ENCODE data around the gene CHID1.

CHID1 gene

DNA sequence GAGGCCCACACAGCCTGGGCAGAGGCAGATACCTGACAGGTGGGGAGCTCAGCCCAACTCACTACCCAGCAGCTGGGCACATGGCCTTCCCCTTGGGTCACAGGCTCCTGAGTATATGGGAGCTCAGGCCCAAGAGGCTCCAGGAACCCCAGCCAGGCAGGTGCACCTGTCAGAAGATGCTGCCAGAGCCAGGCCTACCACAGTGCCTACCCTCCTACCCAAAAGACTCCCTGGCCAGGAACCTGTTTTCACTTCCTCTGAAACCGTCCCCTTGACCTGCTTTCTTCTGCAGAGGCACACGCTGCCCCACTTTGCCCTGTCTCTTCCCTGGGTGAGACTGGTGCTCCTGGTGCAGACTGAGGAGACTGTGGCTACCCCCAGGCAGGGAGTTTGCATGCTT is 2.9 kb downstream of the CHID1 start:
- DNase-seq = no peak

DNA sequence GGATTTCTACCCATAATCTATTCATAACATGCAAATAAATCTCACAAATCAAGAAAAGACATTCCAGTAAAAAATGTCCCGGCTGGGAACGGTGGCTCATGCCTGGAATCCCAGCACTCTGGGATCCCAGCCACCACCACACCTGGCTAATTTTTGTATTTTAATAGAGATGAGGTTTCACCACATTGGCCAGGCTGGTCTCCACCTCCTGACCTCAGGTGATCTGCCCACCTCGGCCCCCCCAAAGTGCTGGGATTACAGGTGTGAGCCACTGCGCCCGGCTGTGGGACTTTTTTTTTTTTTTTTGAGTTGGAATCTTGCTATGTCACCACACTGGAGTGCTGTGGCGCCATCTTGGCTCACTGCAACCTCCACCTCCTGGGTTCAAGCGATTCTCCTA is 4.7 kb downstream of the CHID1 start:
- no peak for DNase-seq

DNA sequence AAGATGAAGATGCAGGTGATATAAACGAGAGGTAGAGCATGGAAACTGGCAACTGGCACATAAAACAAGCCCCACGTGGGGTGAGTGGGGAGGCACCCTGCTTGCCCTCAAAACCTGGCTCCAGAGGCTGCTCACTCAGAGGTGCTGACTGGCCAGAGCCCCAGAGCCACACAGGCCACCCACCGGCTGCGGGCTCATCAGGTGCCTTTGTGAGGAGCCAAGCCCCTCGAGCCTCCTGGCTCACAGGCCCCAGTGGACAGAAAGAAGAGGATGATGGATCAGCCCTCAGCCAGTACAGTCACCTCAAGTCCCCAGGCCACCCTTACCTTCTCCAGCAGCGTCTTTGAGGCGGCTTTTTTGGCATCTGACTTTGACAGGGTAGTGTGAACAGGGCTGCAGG is 6.2 kb downstream of the CHID1 start:
- no peak for DNase-seq

DNA sequence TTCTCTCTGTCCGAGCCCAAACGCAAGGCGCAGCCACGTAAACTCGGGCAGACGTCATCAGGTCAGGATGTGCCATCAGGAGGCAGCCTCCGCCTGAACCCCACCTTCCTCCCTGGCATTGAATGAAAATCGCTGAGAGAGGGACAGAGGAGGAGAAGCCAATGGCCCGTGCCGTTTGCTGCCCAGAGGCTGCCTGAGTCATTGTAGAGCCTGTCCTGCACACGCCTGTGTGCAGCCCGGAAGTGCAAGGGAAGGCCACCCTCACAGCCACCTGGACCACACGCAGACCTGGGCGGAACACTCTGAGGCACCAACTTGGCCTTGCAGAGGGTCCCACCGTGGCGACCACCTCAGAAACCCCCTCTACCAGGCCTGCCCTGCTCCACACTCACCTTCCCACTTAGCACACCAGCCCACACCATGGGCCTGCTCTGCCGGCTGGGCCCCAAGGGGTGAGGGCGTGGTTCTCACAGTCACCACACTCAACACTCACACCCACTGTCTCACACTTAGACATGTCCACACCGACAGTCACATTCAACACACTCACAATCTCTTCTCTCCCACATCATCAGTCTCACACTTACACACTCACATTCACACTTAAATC is 9.1 kb downstream of the CHID1 start:
- DNase-seq = no peak

DNA sequence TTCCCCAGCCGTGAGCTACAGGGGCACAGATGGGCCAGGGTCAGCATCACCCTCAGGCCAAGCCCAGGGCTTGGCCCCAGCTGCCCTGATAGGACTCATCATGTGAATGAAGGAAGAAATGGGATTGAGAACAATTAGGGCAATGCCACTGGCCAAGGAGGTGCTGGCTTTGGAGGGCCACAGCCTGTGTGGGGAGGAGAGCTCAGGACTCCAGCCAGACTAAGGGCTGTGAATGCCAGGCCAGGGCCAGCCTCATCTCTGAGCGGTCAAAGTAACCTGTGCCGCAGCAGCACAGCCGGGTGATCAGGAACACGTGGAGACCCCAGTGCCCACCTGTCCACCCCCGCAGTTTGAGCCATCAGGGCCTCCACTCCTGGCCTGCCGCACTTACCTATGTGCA is 10.1 kb downstream of the CHID1 start:
- no peak for DNase-seq

DNA sequence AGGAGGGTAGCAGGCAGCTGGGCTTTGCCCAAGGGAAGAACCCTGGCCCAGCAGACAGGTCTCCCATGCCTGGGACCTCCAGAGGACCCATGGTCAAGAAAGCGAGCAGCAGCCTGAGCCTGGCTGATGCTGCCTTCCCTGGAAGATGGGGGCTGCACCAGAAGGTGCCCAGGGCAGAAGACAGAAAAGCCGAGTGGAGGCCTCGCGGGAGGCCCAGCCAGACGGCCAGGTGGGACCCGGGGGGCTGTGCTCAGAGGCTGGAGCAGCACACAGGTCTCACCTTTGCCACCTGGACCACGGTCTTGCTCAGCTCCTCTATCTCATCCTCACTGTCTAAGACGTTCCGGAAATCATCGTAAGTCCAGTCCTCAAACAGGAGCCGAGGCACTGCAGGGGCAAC is 10.9 kb downstream of the CHID1 start:
- no peak for DNase-seq

DNA sequence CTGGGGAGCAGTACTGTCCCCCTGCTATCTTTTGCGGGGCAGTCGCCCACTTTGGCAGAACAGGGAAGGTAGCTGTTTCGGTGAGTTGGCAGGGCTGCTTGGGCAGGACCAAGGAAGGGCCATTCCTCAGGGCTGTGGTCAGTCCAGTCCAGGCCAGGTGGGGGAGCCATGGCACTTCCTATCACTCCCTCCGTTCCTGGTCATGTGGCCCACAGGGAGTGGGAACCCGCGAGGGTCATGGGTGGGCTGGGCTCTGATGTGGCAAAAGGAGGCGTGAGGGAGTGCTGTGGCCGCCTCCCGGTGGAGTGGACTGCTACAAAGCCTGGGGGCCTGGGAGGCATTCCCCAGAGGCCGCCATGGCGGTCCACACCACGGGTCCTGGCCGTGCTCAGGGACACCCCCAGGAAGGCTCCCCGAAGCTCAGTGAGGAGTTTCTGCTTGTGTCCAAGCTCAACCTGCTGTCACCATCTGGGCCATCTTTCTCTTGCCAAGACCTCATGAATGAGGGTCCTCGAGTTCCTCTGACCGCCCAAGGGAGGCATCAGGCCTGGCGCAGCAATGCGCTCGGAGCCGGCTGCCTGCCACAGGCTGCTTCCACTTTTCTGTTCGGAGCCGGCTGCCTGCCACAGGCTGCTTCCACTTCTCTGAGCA is 11.9 kb downstream of the CHID1 start:
- DNase-seq = no peak

DNA sequence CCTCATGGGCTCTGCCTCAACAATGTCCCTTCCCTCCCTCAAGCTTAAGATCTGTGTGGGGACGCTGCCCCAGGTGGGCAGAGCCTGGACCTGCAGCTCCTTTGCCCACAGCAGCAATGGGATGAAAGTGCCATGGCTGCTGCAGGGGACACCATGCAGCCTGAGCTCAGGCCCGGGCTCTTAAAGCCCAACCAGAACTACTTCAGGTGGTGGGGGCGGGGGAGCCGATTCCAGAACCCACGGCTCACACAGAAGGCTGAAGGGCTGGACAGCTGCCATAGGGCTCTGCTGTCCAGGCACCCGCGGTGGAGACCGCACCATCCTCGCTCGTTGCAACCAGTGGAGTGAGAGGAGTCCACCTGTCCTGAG is 12.5 kb downstream of the CHID1 start:
- DNase-seq = peak; percentile 54

DNA sequence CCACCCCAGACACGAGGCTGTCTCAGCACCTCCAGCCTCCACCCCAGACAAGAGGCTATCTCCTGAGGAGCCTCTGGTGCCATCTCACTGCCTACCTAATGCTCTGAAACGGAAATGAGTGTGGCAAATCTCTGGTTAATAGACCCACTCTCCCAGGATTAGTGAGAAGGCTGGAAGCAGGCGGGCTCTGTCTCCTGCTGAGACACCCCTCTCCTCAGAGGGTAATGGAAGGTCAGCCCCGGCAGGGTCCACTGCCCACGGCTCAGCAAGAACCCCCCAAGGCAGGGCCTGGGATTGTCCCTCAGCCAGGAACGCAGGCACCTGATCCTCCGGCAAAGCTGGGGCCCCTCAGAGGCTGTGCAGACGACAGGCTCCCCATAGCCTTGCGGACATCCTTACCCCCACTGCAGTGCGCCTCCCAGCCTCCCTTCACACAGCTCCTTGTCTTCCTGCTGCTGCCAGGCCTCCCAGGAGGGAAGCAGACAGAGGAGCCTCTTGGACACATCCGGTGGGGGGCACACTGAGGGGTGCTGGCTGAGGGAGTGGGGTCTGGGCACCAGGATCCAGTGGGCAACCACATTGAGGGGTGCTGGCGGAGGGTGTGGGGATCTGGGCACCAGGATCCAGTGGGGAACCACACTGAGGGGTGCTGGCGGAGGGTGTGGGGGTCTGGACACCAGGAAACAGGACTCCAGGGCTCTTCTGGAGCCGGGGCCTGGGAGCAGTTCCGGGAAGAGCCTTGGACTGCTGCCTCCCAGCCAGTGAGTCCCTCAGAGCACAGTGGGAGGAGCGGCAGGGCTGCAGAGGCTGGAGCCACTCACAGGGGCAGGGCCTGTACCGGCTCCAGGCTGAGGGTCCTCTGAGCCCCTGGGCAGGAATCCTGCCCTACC is 13.1 kb downstream of the CHID1 start:
- no peak for DNase-seq

DNA sequence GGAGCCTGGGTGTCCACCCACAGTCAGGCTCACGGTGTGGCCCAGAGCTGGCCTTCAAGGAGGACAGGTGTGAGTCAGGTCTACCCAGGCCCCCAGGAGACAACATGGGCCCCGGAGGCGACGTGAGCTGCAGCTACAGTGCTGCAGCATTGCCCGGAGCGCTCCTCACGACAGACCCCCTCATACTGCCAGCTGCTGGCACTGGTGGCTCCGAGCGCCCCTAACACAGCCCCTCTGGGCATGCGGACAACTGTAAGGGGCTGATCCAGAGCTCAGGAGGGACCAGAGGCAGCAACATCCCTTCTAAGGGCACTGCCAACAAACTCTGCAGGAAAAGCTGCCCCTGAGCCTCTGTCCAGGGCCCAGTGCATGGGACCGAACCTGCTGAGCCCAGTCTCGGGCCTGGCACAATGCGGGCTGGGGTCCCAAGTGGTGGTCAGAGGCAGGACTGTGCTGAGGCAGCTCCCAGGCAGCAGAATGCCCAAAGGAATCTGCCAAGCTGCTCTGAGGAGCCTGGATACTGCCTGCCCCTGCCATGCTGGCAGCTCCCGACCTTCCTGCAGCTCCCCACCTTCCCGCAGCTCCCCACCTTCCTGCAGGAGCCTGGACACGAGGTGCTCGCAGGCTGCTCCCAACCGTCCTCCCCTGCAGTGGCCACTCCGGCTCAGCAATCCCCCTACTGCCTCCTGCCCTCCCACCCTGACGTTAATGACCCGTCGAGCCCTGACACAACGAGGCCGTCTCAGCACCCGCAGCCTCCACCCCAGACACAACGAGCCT is 15.1 kb downstream of the CHID1 start:
- no peak for DNase-seq

DNA sequence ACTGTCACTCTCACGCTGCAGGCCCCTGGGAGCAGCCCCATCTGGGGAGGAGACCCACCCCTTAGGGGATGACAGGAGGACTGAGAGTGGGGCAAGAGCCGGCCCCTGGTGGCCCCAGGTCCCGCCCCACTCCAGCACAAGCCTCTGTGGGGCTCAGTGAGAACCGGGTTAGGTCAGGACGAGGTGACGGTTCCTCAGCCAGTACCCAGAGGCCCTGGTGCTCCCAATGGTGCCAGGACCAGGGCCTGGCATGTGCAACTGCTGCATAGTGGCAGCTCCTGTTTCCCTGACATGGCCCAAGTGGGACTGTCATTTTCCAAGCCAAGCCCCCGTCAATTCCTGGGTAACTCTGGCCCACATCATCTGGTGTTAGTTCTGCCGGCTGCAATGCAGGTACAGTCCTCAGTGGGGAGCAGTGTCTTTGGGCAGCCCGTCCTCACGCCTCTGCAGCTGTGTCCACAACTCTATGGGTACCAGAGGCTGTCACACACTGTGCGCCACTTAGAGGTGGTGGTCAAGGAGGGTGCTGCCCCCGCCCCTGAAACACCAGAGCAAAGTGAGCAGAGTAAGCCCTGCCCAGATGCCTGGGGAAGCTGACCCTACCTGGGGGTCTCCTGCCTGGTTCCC is 15.9 kb downstream of the CHID1 start:
- DNase-seq = no peak

DNA sequence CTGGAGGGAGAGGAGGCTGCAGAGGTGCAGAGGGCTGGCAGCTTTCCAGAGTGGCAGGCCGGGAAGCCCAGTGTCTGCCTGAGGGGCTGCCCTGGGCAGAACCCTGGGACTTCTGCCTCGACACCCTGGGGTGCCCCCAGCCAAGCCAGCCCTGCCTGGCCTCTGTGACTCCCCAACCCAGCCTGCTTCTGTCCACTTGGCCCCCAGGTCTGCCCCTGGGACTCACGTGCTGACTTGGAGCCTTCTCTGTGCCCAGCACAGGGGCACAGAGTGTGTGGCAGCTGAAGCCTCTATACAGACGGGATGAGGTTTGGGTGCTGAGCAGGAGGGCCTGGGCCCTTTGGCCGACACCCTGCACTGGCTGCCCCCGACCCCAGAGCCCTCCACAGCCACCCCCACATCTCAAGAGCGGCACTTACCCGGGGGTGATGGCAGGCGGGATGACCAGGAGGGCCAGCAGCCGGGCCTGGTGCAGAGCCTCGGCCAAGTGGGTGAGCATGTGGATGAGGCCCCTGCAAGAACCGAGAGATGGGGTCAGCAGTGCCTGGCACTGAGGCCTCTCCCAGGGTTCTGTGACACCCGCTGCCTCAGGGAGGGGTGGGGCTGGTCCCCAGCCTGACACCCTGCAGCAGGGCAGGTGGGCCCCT is 17.5 kb downstream of the CHID1 start:
- no peak for DNase-seq

DNA sequence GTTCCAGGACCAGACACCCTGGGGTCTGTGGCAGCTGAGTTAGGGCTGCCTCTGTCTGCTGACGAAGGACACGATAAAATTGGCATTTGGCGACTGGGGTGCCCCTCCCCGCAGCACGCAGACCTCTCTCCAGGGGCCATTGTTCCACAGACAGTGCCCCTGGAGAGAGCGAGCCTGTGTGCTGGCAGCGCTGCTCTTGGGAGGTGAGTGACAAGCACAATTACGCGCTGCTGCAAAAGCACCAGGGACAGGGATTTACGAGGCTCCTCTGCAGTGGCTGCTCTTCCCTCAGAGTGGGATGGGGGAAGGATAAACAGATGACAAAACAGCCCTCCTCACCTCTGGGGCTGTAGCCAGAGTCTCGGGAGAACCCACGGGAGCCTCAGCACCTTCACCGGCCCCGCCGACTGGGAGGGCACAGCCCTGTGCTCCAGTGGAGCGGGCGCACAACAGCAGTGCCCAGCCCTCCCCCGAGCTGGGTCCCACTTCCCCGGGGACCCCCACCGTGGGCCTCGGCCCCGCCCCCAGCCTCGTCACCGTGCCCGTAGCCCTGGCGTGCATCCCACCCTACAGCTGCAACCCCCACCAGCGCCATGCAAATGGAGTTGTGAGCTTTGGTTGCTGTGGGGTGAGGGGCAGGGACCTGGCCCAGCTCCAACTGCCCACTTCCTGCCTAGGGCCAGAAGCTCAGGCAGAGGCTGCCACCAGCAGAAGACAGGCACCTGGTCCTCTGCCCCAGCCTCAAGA is 19.6 kb downstream of the CHID1 start:
- DNase-seq = no peak

DNA sequence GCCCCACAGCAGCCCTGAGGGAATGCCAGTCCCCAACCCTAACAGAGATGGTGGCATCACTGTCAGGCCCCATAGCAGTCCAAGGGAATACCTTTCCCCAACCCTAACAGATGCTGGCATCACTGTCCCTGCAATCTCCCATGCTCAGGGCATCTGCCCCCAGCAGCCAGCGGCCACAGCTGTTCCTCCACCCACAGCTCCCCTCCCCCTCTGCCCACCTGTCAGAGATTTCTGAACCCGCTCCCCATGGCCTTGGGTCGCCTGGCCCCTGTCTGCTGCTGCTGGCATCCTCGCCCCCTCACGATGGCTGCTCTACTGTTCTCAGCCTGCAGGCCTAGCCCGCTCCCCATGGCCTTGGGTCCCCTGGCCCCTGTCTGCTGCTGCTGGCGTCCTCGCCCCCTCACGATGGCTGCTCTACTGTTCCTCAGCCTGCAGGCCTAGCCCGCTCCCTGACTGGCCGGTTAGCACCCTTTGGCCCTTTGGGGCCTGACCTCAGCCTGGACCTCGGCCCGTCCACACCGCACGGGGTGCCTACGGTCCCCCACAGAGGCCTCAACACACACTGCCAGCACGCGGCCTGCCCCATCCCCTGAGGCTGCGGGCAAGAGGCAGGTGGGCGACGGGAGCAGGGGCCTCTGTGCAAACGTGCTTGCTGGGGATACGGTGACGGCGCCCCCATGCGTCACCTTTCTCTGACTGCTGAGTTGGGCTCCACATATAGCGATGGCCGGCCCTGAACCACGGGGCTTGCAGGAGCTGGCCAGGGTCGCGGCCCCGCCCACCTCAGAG is 20.7 kb downstream of the CHID1 start:
- no peak for DNase-seq

DNA sequence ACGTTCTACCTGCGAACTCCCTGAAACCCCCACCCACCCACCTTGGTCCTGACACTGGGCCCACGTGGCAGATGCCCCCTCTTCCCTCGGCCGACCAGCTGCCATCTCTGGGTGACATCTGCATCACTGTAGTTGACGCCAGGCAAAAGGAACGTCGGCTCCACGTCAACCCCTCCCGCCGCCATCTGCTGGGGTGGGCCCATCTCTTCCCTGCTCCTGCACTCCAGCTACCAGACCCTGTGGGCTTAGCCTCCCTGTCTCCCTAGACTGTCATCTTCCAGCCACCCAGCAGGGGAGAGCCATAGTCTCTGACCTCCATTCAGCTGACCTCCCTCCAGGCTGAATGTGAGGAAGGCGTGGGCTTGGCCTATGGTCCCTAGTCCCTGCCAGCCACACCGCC is 21.4 kb downstream of the CHID1 start:
- DNase-seq = no peak

DNA sequence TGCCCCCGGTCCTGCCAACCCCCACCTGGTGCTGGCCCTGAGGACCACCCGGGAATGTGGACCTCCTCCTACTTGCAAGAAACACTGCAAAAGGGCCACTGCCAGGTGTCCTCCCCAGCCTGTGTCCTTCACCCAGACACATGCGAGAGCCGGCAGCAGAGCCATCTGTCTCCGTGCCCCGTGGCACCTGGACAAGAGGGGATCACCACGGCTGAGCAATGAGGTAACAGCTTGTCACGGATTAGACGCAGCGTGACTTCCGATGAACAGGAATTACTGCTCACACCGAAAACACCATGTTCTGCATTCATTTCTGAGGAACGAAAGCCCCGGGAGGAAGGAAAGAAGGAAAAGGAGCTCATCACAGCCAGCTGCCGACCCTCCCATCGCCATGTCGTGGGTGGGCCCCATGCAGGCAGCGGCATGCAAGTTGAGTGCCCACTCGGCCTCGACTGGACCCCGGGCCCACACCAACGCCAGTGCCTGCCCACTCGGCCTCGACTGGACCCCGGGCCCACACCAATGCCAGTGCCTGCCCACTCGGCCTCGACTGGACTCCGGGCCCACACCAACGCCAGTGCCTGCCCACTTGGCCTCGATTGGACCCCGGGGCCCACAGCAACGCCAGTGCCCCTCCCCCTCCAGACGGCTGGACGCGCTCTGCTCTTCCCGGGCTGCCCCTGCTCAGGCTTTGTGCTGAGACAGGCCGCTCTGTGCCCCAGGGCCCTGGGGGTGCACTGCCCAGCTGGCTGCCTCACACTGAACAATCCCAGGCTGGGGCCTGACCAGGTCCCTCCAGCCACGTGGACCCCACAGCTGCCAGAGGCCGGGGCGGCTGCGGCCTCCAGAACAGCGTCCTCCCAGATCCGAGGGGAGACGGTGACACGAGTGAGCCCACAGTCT is 22.0 kb downstream of the CHID1 start:
- DNase-seq = no peak

DNA sequence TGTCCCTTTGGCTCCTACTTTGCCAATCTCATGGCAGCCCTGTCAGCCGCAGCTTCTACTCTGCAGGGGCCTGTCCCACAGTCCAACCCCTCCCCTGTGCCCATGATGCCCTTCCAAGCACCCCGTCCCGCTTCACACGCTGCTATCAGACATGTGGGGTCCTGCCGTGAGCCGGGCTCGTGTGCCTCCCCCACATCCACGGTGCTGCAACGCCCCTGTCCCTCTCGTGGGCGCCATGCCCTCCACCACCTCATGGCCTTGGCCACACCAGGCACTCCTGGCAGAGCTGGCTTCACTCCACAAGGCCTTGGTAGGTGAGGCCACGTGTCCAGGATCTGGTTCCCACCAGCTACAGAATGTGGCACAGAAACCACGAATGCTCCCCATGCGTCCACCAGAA is 23.0 kb downstream of the CHID1 start:
- no peak for DNase-seq

DNA sequence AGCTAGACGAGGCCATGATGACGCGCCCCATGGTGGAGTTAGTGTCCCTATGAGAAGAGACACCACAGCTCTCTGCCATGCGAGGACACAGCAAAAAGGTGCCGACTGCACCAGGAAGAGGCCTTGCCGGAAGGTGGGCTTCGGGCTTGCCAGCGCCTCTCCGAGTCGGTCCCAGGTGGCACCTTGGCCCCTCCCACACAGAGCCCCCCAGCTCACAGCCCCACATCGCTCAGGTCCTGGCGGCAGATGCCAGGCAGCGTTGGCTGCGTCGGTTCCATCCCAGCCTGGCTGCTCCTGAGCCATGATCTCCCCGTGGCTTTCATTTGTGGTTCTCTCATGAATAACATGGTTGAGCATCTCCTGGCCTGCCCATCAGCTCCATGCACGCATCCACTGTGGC is 24.0 kb downstream of the CHID1 start:
- DNase-seq = no peak

DNA sequence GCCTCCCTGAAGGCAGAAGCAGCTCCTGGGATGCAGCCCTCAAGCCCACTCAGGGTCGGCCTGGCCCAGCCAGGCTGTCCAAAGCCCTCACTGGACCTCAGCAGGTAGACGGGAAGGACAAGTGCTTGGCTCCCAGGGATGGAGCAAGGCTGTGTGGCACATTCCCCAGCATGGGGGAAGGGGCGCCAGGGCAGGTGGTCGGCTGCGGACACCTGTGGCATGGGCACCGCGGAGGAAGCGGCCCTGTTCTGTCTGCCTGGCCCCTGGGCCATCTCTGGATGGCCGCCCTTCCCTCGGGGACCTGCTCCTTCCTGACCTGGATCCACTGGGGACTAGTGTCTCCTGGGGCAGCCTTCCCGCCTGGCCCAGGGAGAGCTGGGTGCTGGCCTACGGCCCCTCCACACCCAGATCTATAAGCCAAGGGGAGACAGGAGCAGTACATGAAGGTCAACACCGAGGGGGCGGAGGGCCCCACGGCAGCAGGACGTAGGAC is 26.0 kb downstream of the CHID1 start:
- DNase-seq = no peak

DNA sequence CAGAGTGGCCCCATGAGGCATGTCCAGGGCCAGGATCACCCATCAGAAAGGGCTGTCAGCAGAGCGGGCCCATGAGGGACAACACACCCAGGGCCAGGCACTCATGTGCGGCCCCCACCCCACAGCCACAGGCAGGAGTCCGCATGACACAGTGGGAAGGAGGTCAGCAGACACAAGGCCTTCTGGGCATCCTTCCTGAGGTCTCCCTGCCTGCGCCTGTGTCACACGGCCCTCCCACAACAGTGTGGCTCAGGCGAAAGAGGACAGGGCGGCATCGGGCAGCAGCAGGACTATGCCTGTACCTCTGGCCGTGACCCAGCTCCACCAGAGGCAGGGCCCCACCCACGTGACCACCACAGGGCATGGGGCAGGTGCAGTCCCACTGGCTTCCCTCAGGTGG is 27.1 kb downstream of the CHID1 start:
- no peak for DNase-seq
